HG03280 (cell line): ENCODE results near the gene FLOT2.
A peak's percentile ranks its signal among the peaks of the same experiment; 100 is the strongest.
"Not testable (repeated sequence)": the region's sequence is repeated elsewhere in the genome, so short reads cannot be mapped to it uniquely, and the experiment has no call there.

Experiments
- ATAC-seq: cut with Tn5 transposase; IDR thresholded peaks from one replicate; pipeline ENCODE4 v1.9.1; 2021; ENCODE audit warnings: mild to moderate bottlenecking, moderate library complexity; ENCODE audit not compliant: unreplicated experiment

The FLOT2 gene

GRCh38 chr17:28853295-28853694 lies 44.2 kb downstream of the FLOT2 start:
- no peak for ATAC-seq

GRCh38 chr17:28849281-28849680 lies 48.3 kb downstream of the FLOT2 start:
- no peak for ATAC-seq

- not testable (repeated sequence) for ATAC-seq
These were observed 48.9 kb downstream of the FLOT2 start for GRCh38 chr17:28848667-28849066.

- not testable (repeated sequence) for ATAC-seq
These were observed 50.8 kb downstream of the FLOT2 start for GRCh38 chr17:28846699-28847098.

GRCh38 chr17:28846231-28846630 lies 51.3 kb downstream of the FLOT2 start:
- no peak for ATAC-seq

- no peak for ATAC-seq
These were observed 53.8 kb downstream of the FLOT2 start for GRCh38 chr17:28843816-28844148.

GRCh38 chr17:28842282-28843012 lies 55.1 kb downstream of the FLOT2 start, which contains the start of gene FAM222B:
Gene FAM222B, minus strand, starts transcription at chr17:28842790. Its CDS starts 76,123 bp downstream, at chr17:28766667.
- peak; percentile 85 for ATAC-seq

GRCh38 chr17:28841901-28842281 lies 55.6 kb downstream of the FLOT2 start:
- no peak for ATAC-seq

GRCh38 chr17:28839221-28839620 lies 58.3 kb downstream of the FLOT2 start:
- no peak for ATAC-seq

- ATAC-seq: not testable (repeated sequence)
These were observed 61.0 kb downstream of the FLOT2 start for GRCh38 chr17:28836541-28836940.

GRCh38 chr17:28834420-28834819 lies 63.1 kb downstream of the FLOT2 start:
- ATAC-seq: no peak
